Uterus (tissue), 2 donors: Measurements from ENCODE around the gene HDGFL2.

Experiments used
- CTCF ChIP-seq, 4 experiments: fragments of 200-600 bp in 2 of 4; fragments of 450-650 bp in 2 of 4; sonication (generic) in 2 of 4; IDR thresholded peaks; one replicate each; pipeline ENCODE4 v1.5.1; 2016 to 2019; ENCODE audit warnings: antibody characterized with exemption in 4 of 4, mild to moderate bottlenecking in 2 of 4, moderate library complexity in 1 of 4
- POLR2A ChIP-seq, 2 donors: fragments of 450-650 bp; IDR thresholded peaks; one replicate each; pipeline ENCODE4 v1.6.1; 2016; ENCODE audit warnings: antibody characterized with exemption in 2 of 2, mild to moderate bottlenecking in 1 of 2, moderate library complexity in 1 of 2

- no peak for TF ChIP-seq CTCF (IDR thresholded peaks at IDR 0.05)
- TF ChIP-seq POLR2A (IDR thresholded peaks at IDR 0.05), result no peak
These were observed 28.9 kb upstream of the HDGFL2 start for GRCh38 chr19:4443188-4443587.
